IPS-NIHi11 (cell line): ENCODE results near the gene KCNJ6.
A peak's percentile ranks its signal among the peaks of the same experiment; 100 is the strongest.

Source experiments
- DNase-seq: peaks from one replicate; pipeline ENCODE4 v3.0.0; 2012; ENCODE audit warnings: mixed read lengths, low spot score

Gene KCNJ6

DNA sequence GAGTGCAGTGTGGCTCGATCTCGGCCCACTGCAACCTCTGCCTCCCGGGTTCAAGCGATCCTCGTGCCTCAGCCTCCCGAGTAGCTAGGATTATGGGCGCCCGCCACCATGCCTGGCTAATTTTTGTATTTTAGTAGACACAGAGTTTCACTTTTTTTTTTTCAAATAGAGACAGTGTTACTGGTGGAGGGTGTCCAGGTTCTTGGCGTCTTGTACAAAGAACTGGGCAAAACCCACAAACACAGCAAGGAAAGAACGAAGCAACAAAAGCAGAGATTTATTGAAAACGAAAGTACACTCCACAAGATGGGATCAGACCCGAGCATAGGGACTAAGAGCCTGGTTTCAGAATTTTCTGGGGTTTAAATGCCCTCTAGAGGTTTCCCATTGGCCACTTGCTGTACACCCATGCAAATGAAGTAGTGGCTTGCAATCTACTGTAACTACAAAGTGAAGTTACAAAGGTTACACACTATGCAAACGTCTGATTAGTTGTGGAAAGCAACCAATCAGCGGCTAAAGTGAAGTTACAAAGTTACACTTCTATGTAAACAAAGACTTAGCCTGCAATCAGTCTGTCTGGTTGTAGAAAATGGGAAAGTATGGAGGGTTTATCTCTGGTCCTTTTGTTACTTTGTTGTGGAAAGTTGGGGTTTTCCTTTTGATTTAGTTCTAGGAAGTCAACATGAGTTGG is 350.6 kb downstream of the KCNJ6 start:
- no peak for DNase-seq

DNA sequence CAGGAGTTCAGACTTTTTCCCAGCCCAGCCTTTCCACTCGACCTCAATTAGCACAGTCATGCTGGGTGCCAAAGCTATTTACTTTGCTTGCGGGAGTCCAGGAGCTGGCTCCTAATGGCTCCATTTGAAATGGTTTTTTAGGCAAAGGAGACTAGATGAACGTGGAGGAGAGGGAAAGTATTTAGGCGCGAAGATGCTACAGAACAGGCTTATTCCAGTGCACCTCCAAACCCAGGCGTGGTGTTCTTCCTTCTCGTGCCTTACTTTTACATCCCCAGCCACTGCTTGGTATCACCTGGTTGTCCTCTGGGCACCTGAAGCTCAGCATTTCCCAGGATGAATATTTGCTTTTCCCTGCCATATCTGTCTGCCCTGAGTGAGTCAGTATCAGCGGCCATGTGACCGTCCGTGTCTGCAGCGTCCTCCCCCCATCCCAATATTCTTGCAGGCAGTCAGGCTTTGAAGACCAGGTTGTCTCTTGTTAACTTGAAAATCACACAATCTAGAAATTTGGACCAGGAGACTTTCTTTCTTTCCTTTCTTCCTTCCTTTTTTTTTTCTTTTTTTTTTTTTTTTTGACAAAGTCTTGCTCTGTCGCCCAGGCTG is 351.2 kb downstream of the KCNJ6 start:
- peak; percentile 26 for DNase-seq

DNA sequence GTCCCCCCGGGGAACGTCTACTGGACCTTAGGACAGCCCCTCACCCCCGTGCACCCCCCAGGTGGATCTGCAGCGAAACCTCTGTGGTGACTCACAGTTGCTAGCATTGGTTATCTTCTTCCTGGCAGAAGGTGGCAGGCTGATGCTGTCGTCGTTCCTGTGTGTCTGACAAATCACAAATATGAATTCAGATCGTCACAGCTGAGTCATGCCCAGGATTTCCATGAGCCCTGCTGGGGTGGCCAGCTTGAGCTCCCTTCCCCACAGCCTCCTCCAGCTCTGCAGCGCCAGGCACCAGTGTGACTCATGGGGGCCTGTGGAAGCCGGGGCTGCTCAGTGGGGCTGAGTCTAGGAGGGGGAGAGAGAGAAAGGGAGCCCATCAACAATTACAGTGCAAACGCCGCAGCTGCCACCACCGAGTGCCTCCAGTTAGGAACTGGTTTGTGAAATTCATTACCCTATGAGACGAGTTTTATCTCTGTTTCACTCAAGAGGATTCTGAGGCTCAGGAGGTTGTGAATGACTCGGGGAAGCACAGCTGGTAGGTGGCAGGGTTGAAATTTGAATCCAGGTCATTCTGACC is 351.8 kb downstream of the KCNJ6 start:
- peak; percentile 35 for DNase-seq

DNA sequence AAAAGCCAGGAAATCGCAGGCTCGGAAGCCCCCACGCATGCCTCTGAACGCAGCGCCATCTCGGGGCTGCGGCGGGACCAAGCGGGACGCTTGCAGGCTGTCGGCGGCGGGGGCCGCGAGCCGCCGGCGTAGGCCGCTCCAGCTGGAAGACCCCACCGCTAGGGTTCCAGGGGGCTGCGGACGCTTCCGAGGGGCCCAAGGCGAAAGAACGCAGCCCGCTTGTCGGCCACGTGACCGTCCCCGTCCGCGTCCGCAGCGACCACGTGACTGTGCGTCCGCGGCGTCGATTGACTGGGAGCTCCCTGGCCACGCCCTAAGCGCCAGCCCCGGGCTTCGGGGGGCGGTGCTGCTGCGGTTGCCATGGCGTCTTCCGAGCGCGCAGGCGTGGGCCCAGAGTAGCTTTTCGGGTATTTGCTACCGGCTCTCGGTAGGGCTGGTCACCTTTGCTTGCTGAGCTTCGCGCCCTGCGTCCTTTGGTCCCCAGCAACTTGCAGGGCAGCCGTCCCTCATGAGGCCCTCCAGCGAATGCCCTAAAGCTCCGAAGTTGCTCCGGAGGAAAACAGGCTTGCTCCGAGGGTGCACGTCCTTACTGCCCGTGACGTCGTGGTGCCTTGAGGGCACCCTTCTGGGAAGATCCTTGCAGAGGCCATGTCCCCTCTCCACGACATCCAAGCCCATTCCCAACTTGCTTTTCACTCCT is 352.5 kb downstream of the KCNJ6 start:
- peak; percentile 97 for DNase-seq

DNA sequence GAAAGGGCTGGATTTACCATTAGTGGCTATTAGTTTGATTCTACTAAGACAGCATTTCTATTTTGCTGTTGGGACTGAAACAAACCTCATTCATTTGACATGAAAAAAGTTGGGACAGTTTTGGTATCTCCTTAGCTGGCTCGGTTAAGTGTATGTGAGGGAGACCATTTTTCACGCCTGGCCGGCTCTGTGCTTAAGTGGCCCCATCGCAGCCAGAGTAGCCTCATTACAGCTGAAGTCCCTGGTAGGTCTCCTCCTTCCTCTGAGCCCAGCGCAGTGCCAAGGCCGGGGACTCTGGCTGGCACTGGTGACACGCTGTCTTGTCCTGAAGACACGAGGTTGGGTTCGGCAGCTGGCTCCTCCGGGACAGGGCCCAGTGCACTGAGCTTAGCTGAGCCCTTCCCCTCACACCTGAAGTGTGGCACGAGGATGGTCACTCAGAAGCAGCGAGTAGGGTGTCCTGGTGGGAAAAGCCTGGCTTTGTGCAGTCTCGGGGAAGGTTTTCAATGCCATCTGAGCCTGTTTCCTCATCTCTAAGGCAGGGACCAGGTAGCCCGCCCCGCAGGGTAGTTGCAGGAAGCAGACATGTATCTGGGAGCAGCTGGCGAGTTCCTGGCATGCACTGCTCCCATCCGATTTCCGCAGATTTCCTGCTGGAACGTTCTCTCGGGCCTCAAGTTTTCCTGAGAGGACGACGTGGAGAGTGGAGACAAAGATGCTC is 353.2 kb downstream of the KCNJ6 start:
- DNase-seq = no peak

DNA sequence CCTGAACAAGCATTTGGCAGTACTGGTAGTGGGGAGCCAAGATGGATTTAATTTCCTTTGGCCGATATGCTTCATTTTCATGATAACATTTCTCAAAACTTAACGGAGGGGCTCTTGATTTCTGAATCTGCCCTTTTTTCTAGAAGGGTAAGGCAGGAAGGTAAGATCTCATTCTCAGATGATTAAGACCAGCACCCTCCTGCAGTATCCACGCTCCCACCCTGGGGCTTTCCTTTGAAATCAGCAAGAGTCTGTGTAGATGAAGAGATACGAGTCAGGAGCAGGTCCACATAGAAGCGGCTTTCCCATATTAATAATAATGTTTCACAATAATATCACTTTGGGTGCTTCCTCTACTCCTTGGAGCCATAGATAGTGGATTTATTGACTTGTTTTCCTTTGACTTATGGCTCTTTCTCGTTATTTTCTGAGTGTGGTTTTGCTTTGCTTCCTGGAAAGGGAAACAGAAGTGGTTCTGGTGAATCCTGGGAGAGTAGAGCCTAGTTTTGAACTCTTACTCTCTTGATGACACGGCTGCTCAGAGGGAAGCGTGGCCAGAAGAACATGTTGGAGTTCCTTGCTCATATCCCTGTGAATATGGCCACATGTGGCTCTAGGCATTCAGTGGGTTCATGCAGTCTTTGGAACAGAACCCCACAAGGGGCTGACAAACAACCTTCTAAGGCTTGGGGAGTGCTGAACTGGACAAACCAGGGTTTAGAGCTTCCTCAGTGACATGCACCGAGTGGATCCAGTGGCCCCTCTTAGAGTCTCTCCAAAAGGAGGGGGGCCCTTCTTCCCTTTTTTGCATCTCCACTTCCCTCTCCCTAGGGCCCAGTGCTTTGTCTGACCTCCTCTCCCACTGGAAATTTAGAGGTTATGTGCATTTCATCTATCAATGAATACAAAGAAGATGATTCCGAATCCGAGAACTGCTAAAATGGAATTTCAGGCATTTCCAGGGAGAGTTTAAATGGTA is 354.0 kb downstream of the KCNJ6 start:
- no peak for DNase-seq

DNA sequence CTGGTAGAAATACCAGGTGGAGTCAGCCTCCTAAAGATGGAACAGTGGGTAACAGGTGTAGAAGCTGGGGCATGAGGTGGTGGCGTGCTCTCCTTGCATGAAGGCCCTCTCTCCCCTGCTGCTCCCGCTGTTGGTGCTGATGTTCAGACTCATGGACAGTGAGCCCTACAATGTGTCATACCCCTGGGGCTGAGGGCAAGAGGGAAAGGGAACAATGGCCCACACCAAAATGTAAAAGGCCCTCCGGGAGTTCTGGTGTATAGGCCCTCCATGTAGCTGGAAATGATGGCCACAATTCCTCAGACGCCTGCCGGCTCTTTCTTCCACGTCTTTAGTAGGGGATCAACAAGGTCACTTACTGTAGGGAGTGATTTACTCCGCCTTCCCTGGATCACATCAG is 354.8 kb downstream of the KCNJ6 start:
- DNase-seq = no peak

DNA sequence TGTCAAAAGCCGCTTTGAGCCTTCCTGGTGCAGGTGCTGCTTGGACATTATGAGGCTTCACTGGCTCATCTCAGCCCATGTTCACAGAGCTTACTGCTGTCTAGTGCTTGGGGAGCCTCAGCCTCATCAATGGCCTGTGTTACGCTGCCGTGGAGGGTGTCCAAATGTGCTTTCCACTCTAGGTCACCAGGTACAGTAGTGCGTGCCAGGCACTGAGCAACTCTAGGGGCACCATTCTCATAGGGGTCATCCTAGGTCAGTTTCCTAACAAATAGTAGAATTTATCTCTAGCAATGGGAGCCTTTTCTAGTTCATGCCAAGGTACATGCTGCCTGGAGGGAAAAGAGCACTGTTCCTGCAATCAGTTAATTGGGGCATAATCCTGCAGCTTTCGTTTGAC is 355.9 kb downstream of the KCNJ6 start:
- DNase-seq = no peak

DNA sequence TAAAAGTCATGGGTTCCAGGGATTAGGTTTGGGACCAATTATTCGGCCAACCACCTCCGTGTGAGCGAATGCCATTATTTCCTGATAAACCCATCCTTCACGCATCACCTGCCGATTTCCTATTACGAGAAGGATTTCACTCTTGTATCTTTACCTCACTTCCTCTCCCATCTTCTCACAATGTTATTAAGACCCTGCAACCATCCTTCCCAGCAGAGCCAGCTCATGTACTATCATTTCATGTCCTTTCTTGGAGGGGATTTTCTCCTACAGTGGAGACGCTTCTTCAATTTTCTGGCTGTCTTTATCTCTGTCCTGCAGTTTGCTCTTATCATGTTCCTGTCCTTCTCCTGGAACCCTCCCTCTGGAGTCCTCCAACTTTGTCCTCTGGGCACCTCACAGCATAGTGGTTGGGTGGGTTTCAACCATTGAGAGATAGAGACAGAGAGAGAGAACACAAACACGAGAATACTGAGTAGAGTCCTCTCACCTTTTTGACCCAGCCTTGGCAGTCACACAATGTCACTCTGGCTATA is 357.5 kb downstream of the KCNJ6 start:
- DNase-seq = no peak
